Naive thymus-derived CD4-positive, alpha-beta T cell (primary cell): ENCODE measurements around the gene ASZ1. TPM values are rescaled to one million over a fixed set of nuclear protein-coding genes. Genes with fewer than 3 reads are reported as not detected.

Experiments
- ATAC-seq: fragments of 150-1000 bp; cut with Tn5 transposase; 2 replicates; pipeline ENCODE4 v1.10.0; 2021; ENCODE audit warnings: mild to moderate bottlenecking, moderate library complexity
- CTCF ChIA-PET: fragments of 350-600 bp; sonication (Branson Sonifier 250); formaldehyde crosslinking; loops from one replicate; lab custom pipeline; 2021; ENCODE audit warnings: antibody characterized with exemption; lab: Charles Lee
- POLR2A ChIA-PET: fragments of 350-600 bp; sonication (Branson Sonifier 250); formaldehyde crosslinking; loops from one replicate; lab custom pipeline; 2021; ENCODE audit warnings: antibody characterized with exemption, inconsistent platforms; lab: Charles Lee
- DNase-seq, 9 donors: peaks; one replicate each; pipeline versions ENCODE4 v3.0.0 to v3.0.0-alpha.2; 2020 to 2022; ENCODE audit warnings: mixed read lengths in 1 of 9
- H3K27ac ChIP-seq: one replicate; pipeline ENCODE4 v1.7.0; 2013; ENCODE audit warnings: mild to moderate bottlenecking, low read depth, low read length, moderate library complexity
- H3K27me3 ChIP-seq, 2 donors: one replicate each; pipeline ENCODE4 v1.7.0; 2013; ENCODE audit warnings: low read length in 2 of 2, mild to moderate bottlenecking in 2 of 2, moderate library complexity in 2 of 2; ENCODE audit not compliant: control insufficient read depth in 2 of 2, insufficient read depth in 2 of 2
- H3K36me3 ChIP-seq, 3 experiments: 1 replicate in 2 of 3; 2 replicates in 1 of 3; pipeline ENCODE4 v1.7.0; 2013; ENCODE audit warnings: low read length in 3 of 3, mild to moderate bottlenecking in 3 of 3, moderate library complexity in 1 of 3; ENCODE audit not compliant: insufficient read depth in 3 of 3, control insufficient read depth in 2 of 3
- H3K4me1 ChIP-seq, 2 donors: one replicate each; pipeline ENCODE4 v1.7.0; 2013; ENCODE audit warnings: low read length in 2 of 2, mild to moderate bottlenecking in 2 of 2, moderate library complexity in 1 of 2; ENCODE audit not compliant: control insufficient read depth in 2 of 2, insufficient read depth in 2 of 2
- H3K4me3 ChIP-seq: 2 replicates; pipeline ENCODE4 v1.7.0; 2013; ENCODE audit warnings: mild to moderate bottlenecking, low read length
- H3K9me3 ChIP-seq, 3 experiments: 1 replicate in 2 of 3; 2 replicates in 1 of 3; pipeline ENCODE4 v1.7.0; 2013; ENCODE audit warnings: low read length in 3 of 3; ENCODE audit not compliant: control insufficient read depth in 2 of 3
- H3K27ac Mint-ChIP-seq, 9 donors: one replicate each; pipeline ENCODE4 v1.8.0; 2020 to 2022; ENCODE audit warnings: mixed read lengths in 9 of 9, mild to moderate bottlenecking in 8 of 9, moderate library complexity in 5 of 9, inconsistent platforms in 2 of 9
- H3K27me3 Mint-ChIP-seq, 5 donors: one replicate each; pipeline ENCODE4 v1.8.0; 2021 to 2022; ENCODE audit warnings: mixed read lengths in 5 of 5, mild to moderate bottlenecking in 1 of 5
- H3K36me3 Mint-ChIP-seq, 5 donors: one replicate each; pipeline ENCODE4 v1.8.0; 2020 to 2022; ENCODE audit warnings: mixed read lengths in 5 of 5, mild to moderate bottlenecking in 3 of 5, inconsistent platforms in 1 of 5
- H3K4me1 Mint-ChIP-seq, 7 donors: one replicate each; pipeline ENCODE4 v1.8.0; 2020 to 2022; ENCODE audit warnings: mixed read lengths in 7 of 7, mild to moderate bottlenecking in 3 of 7, inconsistent platforms in 1 of 7
- H3K4me3 Mint-ChIP-seq, 10 donors: one replicate each; pipeline ENCODE4 v1.8.0; 2020 to 2022; ENCODE audit warnings: mild to moderate bottlenecking in 10 of 10, mixed read lengths in 10 of 10, moderate library complexity in 6 of 10, inconsistent platforms in 2 of 10
- H3K9me3 Mint-ChIP-seq, 11 donors: one replicate each; pipeline ENCODE4 v1.8.0; 2020 to 2022; ENCODE audit warnings: mixed read lengths in 11 of 11, mild to moderate bottlenecking in 4 of 11, inconsistent platforms in 1 of 11, moderate library complexity in 1 of 11
- intact Hi-C, 2 donors: fragments of 100-400 bp; cut with micrococcal nuclease; formaldehyde crosslinking; loops; one replicate each; pipeline ENCODE4 v1.15.1; 2023
- polyA plus RNA-seq, 2 donors: library from polyadenylated mRNA; unstranded; fragments of 300-500 nt; fragmentation: Illumina TruSeq; gene quantifications; one replicate each; pipeline ENCODE4 v1.2.3, GENCODE V29; 2021
- total RNA-seq, 6 experiments: library from RNA in 5 of 6; stranded (reverse) in 5 of 6; gene quantifications; 1 replicate in 5 of 6; 2 replicates in 1 of 6; pipeline ENCODE4 v1.2.3 and lab custom pipeline; 2021 to 2026

Gene ASZ1
- total and polyA plus RNA-seq, 7 experiments from 2014 or later, result not detected

- no peaks in the 10 kb centered on the region for H3K36me3 Mint-ChIP-seq
- Histone ChIP-seq H3K4me3 (no peak overlapping the region), H3K9me3 (no peaks in the 10 kb centered on the region), H3K27me3 (no peaks in the 10 kb centered on the region), H3K4me1 (no peaks in the 10 kb centered on the region), H3K36me3 (no peaks in the 10 kb centered on the region), H3K27ac (no peak overlapping the region)
- H3K9me3 Mint-ChIP-seq, result peaks cover 0 to 11% (median 8%) of the 10 kb centered on the region in 11 donors
- ChIA-PET POLR2A (no interaction called here), CTCF (no interaction called here)
- no peaks in the 10 kb centered on the region for H3K4me1 Mint-ChIP-seq
- H3K27me3 Mint-ChIP-seq, result no peaks in the 10 kb centered on the region
- intact Hi-C loops, result loop anchor here in 1 of 2 donors (5.0 kb wide), 1 partner anchor 322 kb away; no protein-coding TSS in a partner anchor
- H3K27ac Mint-ChIP-seq, result no peak overlapping the region
- no peak for DNase-seq
- ATAC-seq, result no peak
- no peak overlapping the region for H3K4me3 Mint-ChIP-seq
Observed at GRCh38 chr7:117395743-117396142, 31.6 kb downstream of the ASZ1 start.

DNA sequence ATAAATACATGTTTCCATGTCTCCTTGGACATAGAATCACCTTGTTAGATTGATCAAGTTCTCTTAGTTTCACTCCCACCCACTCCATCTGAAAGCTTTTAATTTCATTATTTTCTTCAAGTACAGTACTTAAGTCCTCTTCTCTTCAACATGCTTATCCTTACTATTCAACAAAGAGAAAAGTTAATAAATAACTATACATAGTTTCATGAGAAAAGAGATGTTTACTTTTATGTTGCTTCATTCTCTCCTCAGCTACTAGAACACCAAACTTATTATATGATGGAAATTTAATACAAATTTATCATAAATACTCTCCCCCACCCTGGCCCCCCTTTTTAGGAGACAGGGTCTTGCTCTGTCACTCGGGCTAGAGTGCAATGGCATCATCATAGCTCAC, 33.5 kb downstream of the ASZ1 start:
- Mint-ChIP-seq H3K4me1 (no peaks in the 10 kb centered on the region), H3K4me3 (no peak overlapping the region), H3K27ac (no peak overlapping the region), H3K9me3 (peaks cover 3 to 23% (median 12%) of the 10 kb centered on the region in 11 donors), H3K27me3 (no peaks in the 10 kb centered on the region), H3K36me3 (no peaks in the 10 kb centered on the region)
- ChIA-PET POLR2A (no interaction called here), CTCF (no interaction called here)
- no peaks in the 10 kb centered on the region for H3K4me1 ChIP-seq
- no peaks in the 10 kb centered on the region for H3K9me3 ChIP-seq
- ATAC-seq, result no peak
- DNase-seq, result no peak
- no peaks in the 10 kb centered on the region for H3K27me3 ChIP-seq
- H3K36me3 ChIP-seq, result no peaks in the 10 kb centered on the region
- H3K4me3 ChIP-seq, result no peak overlapping the region
- intact Hi-C loops, result no loop called here
- no peak overlapping the region for H3K27ac ChIP-seq

DNA sequence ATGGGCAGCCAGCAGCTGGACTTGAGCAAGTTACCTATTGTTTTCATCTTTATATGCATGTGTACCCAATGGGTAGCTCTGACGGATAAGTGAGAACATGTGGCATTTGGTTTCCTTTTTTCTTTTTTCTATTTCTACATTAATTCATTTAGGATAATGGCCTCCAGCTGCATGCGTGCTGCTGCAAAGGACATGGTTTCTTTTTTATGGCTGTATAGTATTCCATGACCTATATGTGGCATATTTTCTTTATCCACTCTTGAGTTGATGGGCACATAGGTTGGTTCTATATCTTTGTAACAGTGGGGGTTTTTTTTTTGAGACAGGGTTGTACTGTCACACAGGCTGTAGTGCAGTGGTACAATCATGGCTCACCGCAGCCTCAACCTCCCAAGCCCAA, 37.4 kb downstream of the ASZ1 start:
- no peaks in the 10 kb centered on the region for H3K36me3 ChIP-seq
- Mint-ChIP-seq H3K27me3 (peaks cover 0 to 3% (median 0%) of the 10 kb centered on the region in 5 donors), H3K36me3 (no peaks in the 10 kb centered on the region), H3K27ac (no peak overlapping the region), H3K4me1 (no peaks in the 10 kb centered on the region), H3K4me3 (no peak overlapping the region), H3K9me3 (peaks cover 4 to 34% (median 22%) of the 10 kb centered on the region in 11 donors)
- H3K9me3 ChIP-seq, result peaks cover 0 to 4% (median 0%) of the 10 kb centered on the region in 3 experiments
- DNase-seq (no peak), ATAC-seq (no peak)
- ChIA-PET POLR2A (no interaction called here), CTCF (no interaction called here)
- no peaks in the 10 kb centered on the region for H3K27me3 ChIP-seq
- no peak overlapping the region for H3K27ac ChIP-seq
- intact Hi-C loops, result no loop called here
- H3K4me3 ChIP-seq, result no peak overlapping the region
- H3K4me1 ChIP-seq, result no peaks in the 10 kb centered on the region

GRCh38 chr7:117386110-117386706, 41.1 kb downstream of the ASZ1 start:
- H3K27me3 ChIP-seq, result no peaks in the 10 kb centered on the region
- ATAC-seq (no peak), DNase-seq (no peak)
- H3K27ac ChIP-seq, result no peak overlapping the region
- H3K27ac Mint-ChIP-seq, result no peak overlapping the region
- H3K36me3 Mint-ChIP-seq, result no peaks in the 10 kb centered on the region
- POLR2A ChIA-PET, result no interaction called here
- H3K9me3 Mint-ChIP-seq, result peaks cover 3 to 29% (median 16%) of the 10 kb centered on the region in 11 donors
- H3K4me1 ChIP-seq, result no peaks in the 10 kb centered on the region
- no peak overlapping the region for H3K4me3 ChIP-seq
- CTCF ChIA-PET, result no interaction called here
- H3K4me3 Mint-ChIP-seq, result no peak overlapping the region
- intact Hi-C loops, result no loop called here
- H3K4me1 Mint-ChIP-seq, result no peaks in the 10 kb centered on the region
- no peaks in the 10 kb centered on the region for H3K36me3 ChIP-seq
- H3K27me3 Mint-ChIP-seq, result peaks cover 0 to 3% (median 0%) of the 10 kb centered on the region in 5 donors
- H3K9me3 ChIP-seq, result peaks cover 0 to 4% (median 0%) of the 10 kb centered on the region in 3 experiments

DNA sequence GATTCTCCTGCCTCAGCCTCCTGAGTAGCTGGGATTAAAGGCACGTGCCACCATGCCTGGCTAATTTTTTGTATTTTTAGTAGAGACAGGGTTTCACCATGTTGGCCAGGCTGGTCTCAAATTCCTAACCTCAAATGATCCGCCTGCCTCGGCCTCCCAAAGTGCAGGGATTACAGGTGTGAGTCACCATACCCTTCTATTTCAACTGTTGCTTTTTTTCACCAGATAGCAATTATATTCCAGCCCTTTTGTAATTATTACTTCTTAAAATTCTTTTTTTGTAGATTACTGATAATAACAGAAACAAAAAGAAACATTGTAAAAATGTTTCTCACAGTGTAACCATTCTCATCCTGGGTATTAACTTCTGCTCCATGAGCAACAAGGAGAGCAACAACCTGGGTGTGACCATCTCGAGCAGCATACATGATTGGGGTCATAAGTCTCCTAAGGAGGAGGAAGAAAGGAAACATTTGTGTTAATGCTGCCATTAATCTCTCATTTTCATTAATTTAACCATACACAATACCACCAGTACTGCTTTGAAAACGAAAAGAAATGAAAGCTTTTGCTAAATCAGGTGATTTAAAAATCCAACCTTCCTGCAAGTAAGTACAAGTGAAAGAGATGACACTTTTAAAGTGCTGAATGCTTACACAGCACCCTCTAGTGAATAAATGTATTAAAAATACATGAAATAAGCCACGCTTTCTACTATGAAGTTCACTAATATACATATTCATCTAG, 41.8 kb downstream of the ASZ1 start:
- Mint-ChIP-seq H3K27ac (no peak overlapping the region), H3K9me3 (peaks cover 3 to 25% (median 12%) of the 10 kb centered on the region in 11 donors), H3K36me3 (no peaks in the 10 kb centered on the region), H3K4me3 (no peak overlapping the region), H3K4me1 (no peaks in the 10 kb centered on the region), H3K27me3 (peaks cover 0 to 3% (median 0%) of the 10 kb centered on the region in 5 donors)
- DNase-seq, result no peak
- no peaks in the 10 kb centered on the region for H3K36me3 ChIP-seq
- intact Hi-C loops, result no loop called here
- H3K4me3 ChIP-seq, result no peak overlapping the region
- H3K4me1 ChIP-seq, result no peaks in the 10 kb centered on the region
- ChIA-PET POLR2A (no interaction called here), CTCF (no interaction called here)
- peaks cover 0 to 4% (median 0%) of the 10 kb centered on the region in 3 experiments for H3K9me3 ChIP-seq
- no peak overlapping the region for H3K27ac ChIP-seq
- no peaks in the 10 kb centered on the region for H3K27me3 ChIP-seq
- no peak for ATAC-seq

DNA sequence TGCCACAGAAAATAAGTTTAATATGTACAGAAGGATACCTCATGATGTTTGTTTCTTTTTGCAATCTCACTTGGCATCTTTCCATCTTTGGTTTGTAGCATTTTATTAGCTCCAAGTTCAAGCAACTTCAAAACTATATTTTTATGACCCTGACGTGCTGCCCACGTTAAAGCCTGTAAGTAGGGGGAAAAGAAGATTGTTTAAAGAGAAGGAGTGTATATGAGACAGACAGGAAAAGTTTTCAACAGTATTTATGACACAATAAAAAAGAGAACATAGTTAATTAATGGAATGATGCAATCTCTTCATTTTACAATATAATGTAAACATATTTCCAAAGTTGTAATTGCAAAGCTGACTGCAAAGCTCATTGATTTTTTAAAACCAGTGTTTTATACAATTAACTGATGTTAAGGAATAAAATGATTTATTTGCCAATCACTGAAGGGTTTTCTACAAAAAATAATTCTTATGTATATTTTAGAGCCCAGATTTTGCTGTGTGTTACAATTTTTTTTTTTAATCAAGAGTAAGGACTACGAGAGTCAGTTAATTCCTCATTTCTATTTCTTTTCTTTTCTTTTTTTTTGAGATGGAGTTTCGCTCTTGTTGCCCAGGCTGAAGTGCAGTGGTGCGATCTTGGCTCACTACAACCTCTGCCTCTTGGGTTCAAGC, 42.5 kb downstream of the ASZ1 start:
- ATAC-seq (no peak), DNase-seq (no peak)
- Histone ChIP-seq H3K4me1 (no peaks in the 10 kb centered on the region), H3K27ac (no peak overlapping the region), H3K9me3 (peaks cover 0 to 4% (median 0%) of the 10 kb centered on the region in 3 experiments), H3K36me3 (no peaks in the 10 kb centered on the region), H3K4me3 (no peak overlapping the region), H3K27me3 (no peaks in the 10 kb centered on the region)
- H3K9me3 Mint-ChIP-seq, result peaks cover 3 to 19% (median 12%) of the 10 kb centered on the region in 11 donors
- intact Hi-C loops, result no loop called here
- peaks cover 0 to 3% (median 0%) of the 10 kb centered on the region in 5 donors for H3K27me3 Mint-ChIP-seq
- H3K36me3 Mint-ChIP-seq, result no peaks in the 10 kb centered on the region
- H3K4me3 Mint-ChIP-seq, result no peak overlapping the region
- no peaks in the 10 kb centered on the region for H3K4me1 Mint-ChIP-seq
- ChIA-PET POLR2A (no interaction called here), CTCF (no interaction called here)
- H3K27ac Mint-ChIP-seq, result no peak overlapping the region
